Fibroblast of mammary gland (primary cell): ENCODE measurements around the gene TMEM109.
A peak's percentile ranks its signal among the peaks of the same experiment; 100 is the strongest.

Experiments used
- DNase-seq: peaks from one replicate; pipeline ENCODE4 v3.0.0-alpha.2; 2010; ENCODE audit warnings: low read depth
- H3K4me3 ChIP-seq: 2 replicates; pipeline ENCODE4 v1.5.1; 2011; ENCODE audit warnings: low read depth, mild to moderate bottlenecking, low read length, moderate library complexity; ENCODE audit not compliant: control insufficient read depth
- CTCF ChIP-seq: conservative IDR thresholded peaks from 2 replicates; pipeline ENCODE4 v1.5.1; 2011; ENCODE audit warnings: low read depth, low read length, inconsistent platforms; ENCODE audit not compliant: control insufficient read depth, insufficient read depth

TMEM109 gene

GRCh38 chr11:60953781-60954180 is 39.8 kb downstream of the TMEM109 start:
- no peak for TF ChIP-seq CTCF
- DNase-seq = peak; percentile 62
- no peak overlapping the region for H3K4me3 ChIP-seq

GRCh38 chr11:60954421-60954820 is 40.5 kb downstream of the TMEM109 start:
- H3K4me3 ChIP-seq = no peak overlapping the region
- TF ChIP-seq CTCF = no peak
- no peak for DNase-seq

DNA sequence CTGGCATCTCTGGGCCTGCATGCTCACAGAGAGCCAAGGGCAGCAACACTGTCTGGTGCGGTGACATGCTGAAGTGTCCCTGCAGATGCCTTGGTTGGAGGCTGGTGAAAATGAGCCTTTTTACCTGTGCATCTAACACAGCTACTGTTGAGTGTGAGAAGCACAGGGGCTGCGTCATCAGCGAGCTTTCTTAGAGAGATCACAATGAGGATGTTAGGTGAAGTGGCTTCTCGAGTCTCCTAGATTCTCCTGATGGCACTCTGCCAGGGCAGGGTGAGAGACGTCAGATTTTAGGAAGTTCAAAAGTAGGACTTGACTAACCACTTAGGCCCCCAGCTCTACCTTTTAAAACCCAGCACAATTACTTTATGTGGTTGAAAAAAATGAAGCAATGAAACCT is 41.6 kb downstream of the TMEM109 start:
- TF ChIP-seq CTCF = no peak
- no peak overlapping the region for H3K4me3 ChIP-seq
- no peak for DNase-seq

GRCh38 chr11:60957188-60957587 is 43.2 kb downstream of the TMEM109 start:
- no peak overlapping the region for H3K4me3 ChIP-seq
- peak; percentile 87 for DNase-seq
- TF ChIP-seq CTCF = no peak

GRCh38 chr11:60959431-60959830 is 45.5 kb downstream of the TMEM109 start:
- TF ChIP-seq CTCF = no peak
- DNase-seq = no peak
- H3K4me3 ChIP-seq = no peak overlapping the region

GRCh38 chr11:60960405-60960804 is 46.4 kb downstream of the TMEM109 start:
- no peak for TF ChIP-seq CTCF
- no peak for DNase-seq
- H3K4me3 ChIP-seq = no peak overlapping the region

DNA sequence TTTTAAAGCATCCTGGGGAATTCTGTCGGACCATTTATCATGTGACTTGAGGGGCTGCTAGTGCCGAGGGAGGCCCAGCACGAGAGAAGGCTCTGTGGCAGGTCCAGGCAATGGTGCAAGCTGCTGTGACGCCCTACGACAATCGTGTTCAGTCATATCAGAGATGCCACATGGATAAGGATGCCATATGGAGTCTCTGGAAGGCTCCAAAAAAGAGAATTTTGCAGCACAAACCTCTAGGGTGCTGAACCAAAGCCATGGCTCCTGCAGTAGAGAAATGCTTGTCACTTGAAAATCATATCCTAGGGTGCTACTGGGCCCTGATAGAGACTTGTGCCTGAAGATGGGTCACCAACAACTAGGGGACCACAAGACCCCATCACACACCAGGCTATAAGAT is 50.8 kb downstream of the TMEM109 start:
- TF ChIP-seq CTCF = no peak
- no peak for DNase-seq
- H3K4me3 ChIP-seq = no peak overlapping the region
